HG02973 (cell line): ENCODE results near the gene CMPK1.

ENCODE experiments used
- ATAC-seq: cut with Tn5 transposase; IDR thresholded peaks from one replicate; pipeline ENCODE4 v1.9.1; 2021; ENCODE audit warnings: moderate library complexity; ENCODE audit not compliant: unreplicated experiment

Gene CMPK1

DNA sequence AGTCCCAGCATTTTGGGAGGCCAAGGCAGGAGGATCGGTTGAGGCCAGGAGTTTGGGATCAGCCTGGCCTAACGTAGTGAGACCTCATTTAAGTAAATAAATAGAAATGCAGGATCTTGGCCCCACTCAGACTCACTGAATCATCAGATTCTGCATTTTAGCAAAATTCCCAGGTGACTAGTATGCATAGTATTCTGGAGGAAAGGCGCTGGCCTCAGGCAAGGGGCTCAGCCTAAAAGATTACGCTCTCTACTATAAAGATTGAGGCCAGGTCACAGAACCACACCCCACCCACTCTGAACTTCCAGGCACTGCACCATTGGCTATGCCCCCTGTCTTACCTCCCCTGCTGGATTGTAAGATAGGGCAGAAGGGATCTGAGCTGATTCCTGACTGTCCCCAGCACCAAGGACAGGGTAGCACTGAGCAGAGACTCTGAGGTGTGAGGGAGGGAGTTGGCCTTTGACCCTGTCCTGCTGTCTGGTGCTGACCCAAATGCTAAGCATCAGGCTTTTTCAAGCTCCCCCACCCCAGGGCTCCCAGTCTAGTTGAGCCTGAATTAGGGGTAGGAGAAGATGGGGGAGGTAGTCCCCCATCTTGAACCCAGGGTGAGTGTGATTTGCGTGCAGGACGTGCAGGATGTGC lies 85.2 kb downstream of the CMPK1 start:
- ATAC-seq, result no peak

- no peak for ATAC-seq
These were observed 87.0 kb downstream of the CMPK1 start for GRCh38 chr1:47420547-47420946.

GRCh38 chr1:47423872-47424271 lies 90.3 kb downstream of the CMPK1 start:
- no peak for ATAC-seq

- no peak for ATAC-seq
These were observed 90.9 kb downstream of the CMPK1 start for GRCh38 chr1:47424336-47424982.
